ENCODE measurements around the gene RAB7A.
"Not testable (repeated sequence)": the region's sequence is repeated elsewhere in the genome, so short reads cannot be mapped to it uniquely, and the experiment has no call there.

RAB7A gene

DNA sequence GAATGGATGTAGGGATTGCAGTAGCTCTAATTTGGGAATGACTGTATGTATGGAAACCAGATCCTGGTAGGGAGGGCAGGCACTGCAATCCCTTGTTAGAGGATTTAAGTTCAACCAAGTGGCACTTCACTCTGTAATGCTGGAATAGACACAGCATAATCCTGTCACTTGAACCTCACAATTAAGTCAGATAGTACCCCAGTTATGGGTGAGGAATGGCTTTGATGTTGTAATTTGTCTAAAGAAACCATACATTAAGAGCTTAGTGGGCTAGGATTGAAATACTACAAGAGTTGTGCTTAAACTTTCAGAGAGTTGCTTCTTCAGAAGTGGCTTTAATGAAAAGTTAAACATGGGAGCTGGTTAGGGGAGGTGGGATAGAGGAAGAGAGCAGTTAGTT is 9.3 kb downstream of the RAB7A start:
- Histone ChIP-seq H3K27ac (ENCODE audit: low read length) (no peak overlapping the region), H3K9me3 (ENCODE audit: control insufficient read depth in 2 of 2, low read length in 2 of 2) (no peaks in the 10 kb centered on the region), H3K4me3 (ENCODE audit: low read length in 2 of 2) (no peak overlapping the region), H3K36me3 (ENCODE audit: control insufficient read depth in 2 of 2, insufficient read depth in 2 of 2, low read length in 2 of 2) (no peaks in the 10 kb centered on the region), H3K27me3 (ENCODE audit: control insufficient read depth in 1 of 2, insufficient read depth in 2 of 2, low read length in 2 of 2) (no peaks in the 10 kb centered on the region), H3K4me1 (ENCODE audit: control insufficient read depth, insufficient read depth, low read length) (peaks cover 14% of the 10 kb centered on the region), H3K9ac (ENCODE audit: low read length in 2 of 2) (no peak overlapping the region)

DNA sequence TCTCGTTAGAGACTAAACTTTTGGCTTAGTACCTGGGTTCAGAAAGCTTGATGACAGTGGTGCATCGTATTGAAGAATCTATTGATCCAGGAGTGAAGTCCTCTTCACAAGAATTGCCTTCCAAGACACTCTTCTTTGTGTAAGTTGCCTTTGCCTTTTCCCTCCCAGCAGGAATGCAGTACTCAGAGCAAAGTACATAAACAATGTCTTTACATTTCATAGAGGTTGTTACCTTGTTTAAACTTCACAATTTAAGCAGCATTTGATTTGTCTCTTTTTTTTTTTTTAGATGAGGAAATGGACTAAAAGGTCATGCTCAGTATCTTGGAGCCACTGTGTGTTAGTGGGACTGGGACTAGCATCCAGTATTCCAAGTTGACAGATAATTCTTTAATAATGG is 9.9 kb downstream of the RAB7A start:
- H3K9me3 ChIP-seq (ENCODE audit: control insufficient read depth in 2 of 2, low read length in 2 of 2): no peaks in the 10 kb centered on the region
- H3K36me3 ChIP-seq (ENCODE audit: control insufficient read depth in 2 of 2, insufficient read depth in 2 of 2, low read length in 2 of 2): no peaks in the 10 kb centered on the region
- peaks cover 11% of the 10 kb centered on the region for H3K4me1 ChIP-seq (ENCODE audit: control insufficient read depth, insufficient read depth, low read length)
- no peaks in the 10 kb centered on the region for H3K27me3 ChIP-seq (ENCODE audit: control insufficient read depth in 1 of 2, insufficient read depth in 2 of 2, low read length in 2 of 2)
- H3K4me3 ChIP-seq (ENCODE audit: low read length in 2 of 2): no peak overlapping the region
- no peak overlapping the region for H3K9ac ChIP-seq (ENCODE audit: low read length in 2 of 2)
- no peak overlapping the region for H3K27ac ChIP-seq (ENCODE audit: low read length)

DNA sequence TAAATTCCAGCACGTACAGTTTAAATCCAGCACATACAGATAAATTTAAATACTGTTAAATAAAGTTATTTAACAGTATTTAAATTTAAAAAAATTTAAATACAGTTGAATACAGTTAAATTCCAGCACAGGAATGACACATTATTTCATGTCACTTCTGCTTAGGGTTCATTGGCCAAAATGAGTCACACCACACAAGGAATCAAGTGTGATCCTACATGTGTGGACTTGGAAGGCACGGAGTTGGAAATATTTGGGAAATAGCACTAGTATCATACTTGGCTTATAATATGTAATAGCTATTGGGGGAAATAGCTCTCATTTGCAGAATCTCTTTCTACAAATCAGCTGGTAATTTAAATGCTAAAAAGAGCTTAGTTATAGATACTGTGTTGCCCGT is 10.6 kb downstream of the RAB7A start:
- Histone ChIP-seq H3K9me3 (ENCODE audit: control insufficient read depth in 2 of 2, low read length in 2 of 2) (no peaks in the 10 kb centered on the region), H3K4me1 (ENCODE audit: control insufficient read depth, insufficient read depth, low read length) (peaks cover 7% of the 10 kb centered on the region), H3K27me3 (ENCODE audit: control insufficient read depth in 1 of 2, insufficient read depth in 2 of 2, low read length in 2 of 2) (no peaks in the 10 kb centered on the region), H3K9ac (ENCODE audit: low read length in 2 of 2) (no peak overlapping the region), H3K36me3 (ENCODE audit: control insufficient read depth in 2 of 2, insufficient read depth in 2 of 2, low read length in 2 of 2) (no peaks in the 10 kb centered on the region), H3K4me3 (ENCODE audit: low read length in 2 of 2) (no peak overlapping the region), H3K27ac (ENCODE audit: low read length) (no peak overlapping the region)

DNA sequence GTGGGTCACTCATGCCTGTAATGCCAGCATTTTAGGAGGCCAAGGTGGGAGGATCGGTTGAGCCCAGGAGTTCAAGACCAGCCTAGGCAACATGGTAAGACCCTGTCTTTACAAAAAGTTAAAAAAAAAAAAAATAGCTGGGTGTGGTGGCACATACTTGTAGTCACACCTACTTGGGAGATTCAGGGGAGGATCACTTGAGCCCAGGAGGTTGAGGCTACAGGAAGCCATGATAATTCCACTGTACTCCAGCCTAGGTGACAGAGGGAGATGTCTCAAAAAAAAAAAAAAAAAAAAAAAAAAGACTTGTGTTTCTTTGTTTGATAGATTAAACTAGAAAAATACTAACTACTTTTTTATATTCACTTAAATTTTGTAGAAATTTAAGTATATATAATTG is 14.6 kb downstream of the RAB7A start:
- H3K27ac ChIP-seq (ENCODE audit: low read length): no peak overlapping the region
- peaks cover 0 to 3% of the 10 kb centered on the region in 2 donors for H3K36me3 ChIP-seq (ENCODE audit: control insufficient read depth in 2 of 2, insufficient read depth in 2 of 2, low read length in 2 of 2)
- no peaks in the 10 kb centered on the region for H3K27me3 ChIP-seq (ENCODE audit: control insufficient read depth in 1 of 2, insufficient read depth in 2 of 2, low read length in 2 of 2)
- no peaks in the 10 kb centered on the region for H3K9me3 ChIP-seq (ENCODE audit: control insufficient read depth in 2 of 2, low read length in 2 of 2)
- no peak overlapping the region for H3K9ac ChIP-seq (ENCODE audit: low read length in 2 of 2)
- no peak overlapping the region for H3K4me3 ChIP-seq (ENCODE audit: low read length in 2 of 2)
- H3K4me1 ChIP-seq (ENCODE audit: control insufficient read depth, insufficient read depth, low read length): no peaks in the 10 kb centered on the region

DNA sequence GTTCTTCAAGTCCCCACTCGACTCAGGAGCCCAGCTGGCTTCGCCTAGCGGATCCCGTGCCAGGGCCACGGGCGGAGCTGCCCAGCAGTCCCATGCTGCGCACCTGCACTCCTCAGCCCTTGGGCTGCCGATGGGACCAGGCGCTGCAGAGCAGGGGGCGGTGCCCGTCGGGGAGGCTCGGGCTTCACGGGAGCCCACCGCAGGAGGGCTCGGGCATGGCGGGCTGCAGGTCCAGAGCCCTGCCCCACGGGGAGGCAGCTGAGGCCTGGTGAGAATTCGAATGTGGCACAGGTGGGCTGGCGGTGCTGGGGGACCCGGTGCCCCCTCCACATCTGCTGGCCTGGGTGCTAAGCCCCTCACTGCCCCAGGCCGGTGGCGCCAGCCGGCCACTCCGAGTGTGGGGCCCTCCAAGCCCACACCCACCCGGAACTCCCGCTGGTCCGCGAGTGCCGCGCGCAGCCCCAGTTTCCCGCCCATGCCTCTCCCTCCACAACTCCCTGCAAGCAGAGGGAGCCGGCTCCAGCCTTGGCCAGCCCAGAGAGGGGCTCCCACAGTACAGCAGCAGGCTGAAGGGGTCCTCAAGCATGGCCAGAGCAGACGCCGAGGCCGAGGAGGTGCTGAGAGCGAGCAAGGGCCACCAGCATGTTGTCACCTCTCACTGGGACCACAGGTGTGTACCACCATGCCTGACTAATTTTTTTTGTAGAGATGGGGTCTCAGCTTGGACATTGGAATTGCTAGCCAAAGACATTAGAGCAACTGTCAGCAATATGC is 17.0 kb downstream of the RAB7A start:
- peaks cover 2% of the 10 kb centered on the region for H3K4me1 ChIP-seq (ENCODE audit: control insufficient read depth, insufficient read depth, low read length)
- H3K27ac ChIP-seq (ENCODE audit: low read length): no peak overlapping the region
- H3K27me3 ChIP-seq (ENCODE audit: control insufficient read depth in 1 of 2, insufficient read depth in 2 of 2, low read length in 2 of 2): no peaks in the 10 kb centered on the region
- no peaks in the 10 kb centered on the region for H3K9me3 ChIP-seq (ENCODE audit: control insufficient read depth in 2 of 2, low read length in 2 of 2)
- H3K4me3 ChIP-seq (ENCODE audit: low read length in 2 of 2): no peak overlapping the region
- peaks cover 0 to 5% of the 10 kb centered on the region in 2 donors for H3K36me3 ChIP-seq (ENCODE audit: control insufficient read depth in 2 of 2, insufficient read depth in 2 of 2, low read length in 2 of 2)
- no peak overlapping the region for H3K9ac ChIP-seq (ENCODE audit: low read length in 2 of 2)

DNA sequence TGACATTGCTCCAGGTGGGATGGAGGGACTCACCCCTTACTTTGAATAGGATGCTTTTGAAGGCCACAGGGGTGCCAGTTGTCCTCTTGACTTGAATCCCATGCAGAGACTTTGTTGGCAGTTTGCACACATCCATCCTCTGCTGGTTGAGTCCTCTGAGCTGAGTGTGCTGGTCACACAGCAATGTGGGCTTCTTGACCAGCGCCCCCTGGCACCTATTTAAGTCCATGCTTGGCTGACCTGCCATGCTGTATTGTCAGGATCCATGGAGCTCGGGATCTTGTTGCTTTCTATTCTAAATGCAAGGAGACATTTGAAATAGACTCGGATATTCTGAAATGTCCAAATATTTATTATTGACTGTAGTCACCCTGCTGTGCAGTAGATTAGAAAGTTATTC is 19.8 kb downstream of the RAB7A start:
- peaks cover 2 to 5% of the 10 kb centered on the region in 2 donors for H3K36me3 ChIP-seq (ENCODE audit: control insufficient read depth in 2 of 2, insufficient read depth in 2 of 2, low read length in 2 of 2)
- H3K27ac ChIP-seq (ENCODE audit: low read length): no peak overlapping the region
- H3K27me3 ChIP-seq (ENCODE audit: control insufficient read depth in 1 of 2, insufficient read depth in 2 of 2, low read length in 2 of 2): no peaks in the 10 kb centered on the region
- peaks cover 8% of the 10 kb centered on the region for H3K4me1 ChIP-seq (ENCODE audit: control insufficient read depth, insufficient read depth, low read length)
- H3K9me3 ChIP-seq (ENCODE audit: control insufficient read depth in 2 of 2, low read length in 2 of 2): no peaks in the 10 kb centered on the region
- no peak overlapping the region for H3K9ac ChIP-seq (ENCODE audit: low read length in 2 of 2)
- H3K4me3 ChIP-seq (ENCODE audit: low read length in 2 of 2): no peak overlapping the region

DNA sequence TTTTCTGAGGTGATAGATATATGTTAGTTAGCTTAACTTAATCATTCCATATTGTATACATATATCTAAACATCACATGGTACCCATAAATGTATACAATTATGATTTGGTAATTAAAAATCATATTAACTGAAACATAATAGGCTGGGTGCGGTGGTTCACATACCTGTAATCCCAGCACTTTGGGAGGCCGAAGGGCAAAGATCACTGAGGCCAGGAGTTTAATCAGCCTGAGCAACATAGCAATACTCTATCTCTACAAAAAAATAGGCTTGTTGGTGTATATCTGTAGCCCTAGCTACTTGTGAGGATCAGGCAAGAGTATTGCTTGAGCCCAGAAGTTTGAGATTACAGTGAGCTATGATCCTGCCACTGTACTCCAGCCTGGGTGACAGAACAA is 20.9 kb downstream of the RAB7A start:
- Histone ChIP-seq H3K9ac (ENCODE audit: low read length in 2 of 2) (no peak overlapping the region), H3K9me3 (ENCODE audit: control insufficient read depth in 2 of 2, low read length in 2 of 2) (no peaks in the 10 kb centered on the region), H3K4me1 (ENCODE audit: control insufficient read depth, insufficient read depth, low read length) (peaks cover 9% of the 10 kb centered on the region), H3K4me3 (ENCODE audit: low read length in 2 of 2) (no peak overlapping the region), H3K27ac (ENCODE audit: low read length) (no peak overlapping the region), H3K36me3 (ENCODE audit: control insufficient read depth in 2 of 2, insufficient read depth in 2 of 2, low read length in 2 of 2) (peaks cover 2 to 5% of the 10 kb centered on the region in 2 donors), H3K27me3 (ENCODE audit: control insufficient read depth in 1 of 2, insufficient read depth in 2 of 2, low read length in 2 of 2) (no peaks in the 10 kb centered on the region)

DNA sequence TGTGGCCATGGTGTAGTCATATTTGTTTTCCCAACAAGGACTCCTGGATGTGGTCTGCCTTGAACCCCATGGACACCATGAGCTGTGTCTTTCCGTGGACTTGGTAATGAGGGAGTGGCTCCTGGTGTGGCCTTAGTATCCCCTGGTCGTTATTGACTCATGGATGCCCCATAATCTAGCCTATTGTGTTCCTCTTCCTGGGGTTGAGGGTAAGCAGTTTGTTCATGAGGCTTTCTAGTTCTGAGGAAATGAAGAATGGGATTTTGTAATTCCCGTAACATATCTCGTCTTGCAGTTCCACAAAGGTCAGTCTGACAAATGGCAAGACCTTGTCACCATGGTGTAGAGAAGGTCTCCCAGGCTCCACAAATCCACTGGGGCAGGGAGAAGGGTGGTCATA is 22.6 kb downstream of the RAB7A start:
- Histone ChIP-seq H3K4me3 (ENCODE audit: low read length in 2 of 2) (no peak overlapping the region), H3K27me3 (ENCODE audit: control insufficient read depth in 1 of 2, insufficient read depth in 2 of 2, low read length in 2 of 2) (no peaks in the 10 kb centered on the region), H3K4me1 (ENCODE audit: control insufficient read depth, insufficient read depth, low read length) (peaks cover 9% of the 10 kb centered on the region), H3K9me3 (ENCODE audit: control insufficient read depth in 2 of 2, low read length in 2 of 2) (no peaks in the 10 kb centered on the region), H3K27ac (ENCODE audit: low read length) (no peak overlapping the region), H3K36me3 (ENCODE audit: control insufficient read depth in 2 of 2, insufficient read depth in 2 of 2, low read length in 2 of 2) (peaks cover 2 to 5% of the 10 kb centered on the region in 2 donors), H3K9ac (ENCODE audit: low read length in 2 of 2) (no peak overlapping the region)

DNA sequence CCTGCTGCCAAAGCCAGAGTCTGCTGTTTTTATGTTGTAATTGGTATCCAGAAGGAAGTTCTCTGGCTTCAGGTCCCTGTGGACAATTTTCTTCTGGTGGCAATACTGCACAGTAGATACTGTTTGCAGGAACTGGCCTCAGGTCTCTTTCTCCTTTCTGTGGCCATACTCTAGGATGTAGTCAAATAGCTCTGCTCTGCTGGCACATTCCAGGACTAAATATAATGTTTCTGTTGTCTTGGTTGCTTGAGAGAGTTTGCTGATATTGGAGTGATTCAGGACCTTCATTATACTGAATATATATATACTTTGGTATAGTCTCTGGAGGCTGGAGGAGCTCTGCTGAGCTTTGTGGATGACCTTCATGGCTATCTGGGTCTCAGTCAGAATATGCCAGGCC is 23.1 kb downstream of the RAB7A start:
- H3K4me1 ChIP-seq (ENCODE audit: control insufficient read depth, insufficient read depth, low read length): peaks cover 9% of the 10 kb centered on the region
- no peak overlapping the region for H3K9ac ChIP-seq (ENCODE audit: low read length in 2 of 2)
- no peak overlapping the region for H3K27ac ChIP-seq (ENCODE audit: low read length)
- H3K9me3 ChIP-seq (ENCODE audit: control insufficient read depth in 2 of 2, low read length in 2 of 2): no peaks in the 10 kb centered on the region
- no peak overlapping the region for H3K4me3 ChIP-seq (ENCODE audit: low read length in 2 of 2)
- peaks cover 2 to 5% of the 10 kb centered on the region in 2 donors for H3K36me3 ChIP-seq (ENCODE audit: control insufficient read depth in 2 of 2, insufficient read depth in 2 of 2, low read length in 2 of 2)
- H3K27me3 ChIP-seq (ENCODE audit: control insufficient read depth in 1 of 2, insufficient read depth in 2 of 2, low read length in 2 of 2): no peaks in the 10 kb centered on the region

DNA sequence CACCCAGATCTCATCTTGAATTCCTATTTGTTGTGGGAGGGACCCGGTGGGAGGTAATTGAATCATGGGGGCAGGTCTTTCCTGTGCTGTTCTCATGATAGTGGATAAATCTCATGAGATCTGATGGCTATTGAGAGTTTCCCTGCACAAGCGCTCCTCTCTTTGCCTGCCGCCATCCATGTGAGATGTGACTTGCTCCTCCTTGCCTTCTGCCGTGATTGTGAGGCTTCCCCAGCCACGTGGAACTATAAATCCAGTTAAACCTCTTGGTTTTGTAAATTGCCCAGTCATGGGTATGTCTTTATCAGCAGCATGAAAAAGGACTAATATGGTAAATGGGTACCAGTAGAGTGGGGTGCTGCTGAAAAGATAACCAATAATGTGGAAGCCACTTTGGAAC is 23.6 kb downstream of the RAB7A start:
- H3K4me1 ChIP-seq (ENCODE audit: control insufficient read depth, insufficient read depth, low read length); H3K4me3 ChIP-seq (ENCODE audit: low read length in 2 of 2); H3K27ac ChIP-seq (ENCODE audit: low read length); H3K36me3 ChIP-seq (ENCODE audit: control insufficient read depth in 2 of 2, insufficient read depth in 2 of 2, low read length in 2 of 2); H3K9me3 ChIP-seq (ENCODE audit: control insufficient read depth in 2 of 2, low read length in 2 of 2); H3K9ac ChIP-seq (ENCODE audit: low read length in 2 of 2); H3K27me3 ChIP-seq (ENCODE audit: control insufficient read depth in 1 of 2, insufficient read depth in 2 of 2, low read length in 2 of 2): not testable (repeated sequence)

DNA sequence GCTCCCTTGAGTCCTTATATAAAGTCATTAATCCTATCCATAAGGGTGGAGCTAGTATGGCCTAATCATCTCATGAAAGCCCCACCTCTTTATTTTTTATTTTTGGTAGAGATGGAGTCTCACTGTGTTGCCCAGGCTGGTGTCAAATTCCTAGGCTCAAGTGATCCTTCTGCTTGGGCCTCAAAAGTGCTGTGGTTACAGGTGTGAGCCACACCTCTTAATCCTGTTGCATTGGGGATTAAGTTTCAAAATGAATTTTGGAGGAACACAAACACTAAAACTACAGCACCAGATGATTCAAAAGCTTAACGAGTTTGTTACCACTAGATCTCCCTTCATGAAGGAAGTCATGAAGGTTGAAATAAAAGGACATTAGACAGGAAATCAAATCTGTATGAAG is 27.7 kb downstream of the RAB7A start:
- H3K9ac ChIP-seq (ENCODE audit: low read length in 2 of 2): no peak overlapping the region
- H3K27ac ChIP-seq (ENCODE audit: low read length): no peak overlapping the region
- no peak overlapping the region for H3K4me3 ChIP-seq (ENCODE audit: low read length in 2 of 2)
- H3K27me3 ChIP-seq (ENCODE audit: control insufficient read depth in 1 of 2, insufficient read depth in 2 of 2, low read length in 2 of 2): no peaks in the 10 kb centered on the region
- H3K4me1 ChIP-seq (ENCODE audit: control insufficient read depth, insufficient read depth, low read length): peaks cover 7% of the 10 kb centered on the region
- H3K9me3 ChIP-seq (ENCODE audit: control insufficient read depth in 2 of 2, low read length in 2 of 2): no peaks in the 10 kb centered on the region
- H3K36me3 ChIP-seq (ENCODE audit: control insufficient read depth in 2 of 2, insufficient read depth in 2 of 2, low read length in 2 of 2): no peaks in the 10 kb centered on the region

Data from stomach smooth muscle (tissue), 2 donors.